NOMO-1 treated with DMSO at 0.1 percent for 48 hours (cell line): ENCODE results near the gene TMEM252.

ENCODE experiments used
- DNase-seq: peaks from one replicate; lab custom pipeline; 2025; ENCODE audit not compliant: unreplicated experiment; lab: John Stamatoyannopoulos, UW

Gene TMEM252

DNA sequence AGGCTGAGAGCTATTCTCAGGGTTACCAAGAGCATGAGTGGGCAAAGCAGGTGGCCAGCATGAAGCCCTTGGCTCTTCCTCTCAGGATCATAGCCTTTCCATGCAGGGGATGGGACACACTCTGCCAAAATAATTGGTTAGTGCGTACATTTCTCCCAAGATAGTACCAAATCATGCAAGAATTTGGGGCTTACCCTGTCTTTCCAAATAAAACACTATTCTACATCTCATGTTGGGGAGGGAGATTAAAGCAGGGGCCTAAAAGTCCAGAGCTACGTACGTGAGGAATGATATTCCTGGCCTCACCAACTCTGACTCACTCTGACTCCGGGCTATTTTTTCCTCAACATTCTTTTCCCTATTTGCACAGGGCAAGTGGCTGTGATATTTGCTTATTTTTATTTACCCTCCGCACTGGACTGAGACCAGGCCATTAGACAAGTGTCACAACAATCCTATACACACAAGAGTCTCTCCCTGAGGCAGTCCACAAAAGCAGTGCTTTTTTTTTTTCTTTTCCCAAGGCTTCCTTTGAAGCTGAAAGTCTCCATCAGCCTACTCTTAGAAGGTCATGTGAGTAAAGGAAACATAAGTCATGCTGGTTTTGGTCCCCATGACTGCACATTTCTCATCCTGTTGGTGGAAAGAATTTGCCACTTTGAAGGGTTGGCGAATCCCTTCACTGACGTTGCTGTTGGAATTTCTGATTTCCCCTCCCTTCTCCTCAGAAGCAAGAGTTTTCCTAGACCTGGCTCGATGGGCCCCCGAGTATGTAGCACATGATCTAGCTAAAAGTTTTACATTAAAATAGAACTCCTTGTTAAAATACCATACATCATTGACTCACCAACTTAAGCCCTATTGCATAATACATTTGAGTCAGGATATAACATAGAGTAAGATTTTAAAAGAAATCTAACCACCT lies 40.0 kb downstream of the TMEM252 start:
- DNase-seq = no peak

DNA sequence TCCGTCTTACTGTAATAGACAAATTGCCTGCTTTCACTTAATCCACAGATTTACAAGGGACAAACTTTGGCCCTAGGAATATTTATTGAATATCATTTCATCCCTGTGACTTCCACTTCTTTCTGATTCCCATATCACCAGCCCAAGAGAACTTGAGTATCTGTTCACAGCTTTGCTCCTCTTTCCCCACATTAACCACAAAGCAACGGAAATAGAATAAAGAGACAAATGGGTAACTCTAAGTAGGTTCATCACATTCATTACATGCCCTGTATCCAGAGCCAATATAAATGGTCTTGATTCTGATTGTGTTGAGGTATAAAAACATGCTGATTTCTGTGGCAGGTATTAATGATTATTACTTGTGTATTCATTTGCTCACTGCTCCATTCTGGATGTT lies 41.9 kb downstream of the TMEM252 start:
- DNase-seq = no peak

DNA sequence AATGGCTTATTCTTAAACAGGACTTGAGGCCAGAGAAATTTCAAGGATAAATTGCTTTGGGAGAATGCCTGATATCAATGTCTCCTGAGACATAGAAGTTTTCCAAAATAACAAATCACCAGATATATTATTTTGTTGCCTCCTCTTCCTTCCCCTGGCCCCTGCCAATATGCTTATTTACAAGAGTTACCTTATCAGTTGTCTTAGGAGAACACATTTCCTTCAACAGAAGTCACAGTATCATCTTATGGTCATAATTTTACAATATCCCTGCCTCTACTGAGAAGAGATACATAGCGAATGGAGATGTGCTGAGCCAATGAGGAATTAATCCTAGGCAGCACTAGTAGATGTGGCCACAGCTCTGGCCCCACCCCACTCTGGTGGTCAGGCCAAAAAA lies 43.1 kb downstream of the TMEM252 start:
- DNase-seq = no peak

DNA sequence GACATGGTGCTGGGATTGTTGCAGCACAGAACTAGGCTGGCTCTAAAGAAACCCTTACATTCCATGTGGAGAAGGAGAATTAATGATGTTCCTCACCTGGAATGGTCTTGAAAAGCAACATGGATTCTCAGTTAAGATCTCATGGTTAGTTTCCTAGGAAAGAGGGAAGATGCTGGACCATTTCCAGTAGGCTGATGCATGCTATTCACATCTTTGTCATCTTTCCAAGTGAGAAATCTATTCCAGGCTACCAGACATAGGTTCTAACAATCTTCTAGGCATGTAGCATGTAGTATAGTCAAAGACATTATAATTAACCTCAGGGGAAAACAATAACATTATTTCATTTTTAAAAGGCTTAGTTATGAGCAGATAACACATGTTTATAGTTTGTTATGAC lies 44.3 kb downstream of the TMEM252 start:
- DNase-seq = no peak

GRCh38 chr9:68495247-68495646 lies 45.4 kb downstream of the TMEM252 start:
- no peak for DNase-seq

GRCh38 chr9:68493958-68494577 lies 46.6 kb downstream of the TMEM252 start:
- no peak for DNase-seq

DNA sequence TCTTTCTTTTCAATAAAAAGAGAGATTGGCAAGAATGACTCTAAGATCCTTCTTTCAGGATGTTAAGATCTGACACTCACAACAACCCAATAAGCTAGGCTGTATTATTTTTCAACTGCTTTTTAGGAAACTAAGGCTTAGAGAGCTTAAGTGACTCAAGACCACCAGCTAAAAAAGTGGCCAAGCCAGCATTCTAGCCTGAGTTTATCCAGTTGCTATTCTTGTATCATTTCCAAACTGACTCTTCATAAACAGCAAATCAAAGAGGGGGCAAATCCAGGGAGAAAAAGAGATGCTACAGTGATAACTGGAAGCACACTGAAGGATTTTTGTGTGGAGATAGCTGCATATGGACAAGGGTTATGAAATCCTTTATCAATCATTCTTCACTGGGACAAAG lies 47.1 kb downstream of the TMEM252 start:
- DNase-seq = no peak

DNA sequence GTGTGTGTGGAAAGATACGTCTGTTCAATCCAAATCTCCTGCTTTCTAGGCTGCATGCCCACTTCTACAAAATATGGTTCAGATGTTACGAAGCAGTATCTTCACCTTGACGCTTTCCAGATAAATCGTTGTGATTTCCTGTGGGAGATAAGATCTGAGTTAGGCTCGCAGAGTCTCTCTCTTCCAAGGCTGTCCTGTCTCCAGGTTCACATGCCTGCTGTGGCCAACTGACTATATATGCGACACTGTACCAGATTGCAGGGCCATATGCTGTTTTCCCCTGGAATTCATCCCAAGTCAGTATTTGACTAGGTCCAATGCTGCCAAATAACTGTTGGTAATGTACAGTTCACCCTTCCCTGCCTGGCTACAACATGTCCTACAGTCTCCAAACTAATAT lies 47.9 kb downstream of the TMEM252 start:
- no peak for DNase-seq

GRCh38 chr9:68489646-68490045 lies 51.0 kb downstream of the TMEM252 start:
- DNase-seq = no peak

- DNase-seq = no peak
These were observed 52.6 kb downstream of the TMEM252 start for GRCh38 chr9:68488126-68488525.
